ENCODE data around the gene NHSL1.

NHSL1 gene

GRCh38 chr6:138401960-138402837 lies 97.1 kb downstream of the NHSL1 start:
- DNase-seq (ENCODE audit: low read depth in 2 of 2), result no peak

DNA sequence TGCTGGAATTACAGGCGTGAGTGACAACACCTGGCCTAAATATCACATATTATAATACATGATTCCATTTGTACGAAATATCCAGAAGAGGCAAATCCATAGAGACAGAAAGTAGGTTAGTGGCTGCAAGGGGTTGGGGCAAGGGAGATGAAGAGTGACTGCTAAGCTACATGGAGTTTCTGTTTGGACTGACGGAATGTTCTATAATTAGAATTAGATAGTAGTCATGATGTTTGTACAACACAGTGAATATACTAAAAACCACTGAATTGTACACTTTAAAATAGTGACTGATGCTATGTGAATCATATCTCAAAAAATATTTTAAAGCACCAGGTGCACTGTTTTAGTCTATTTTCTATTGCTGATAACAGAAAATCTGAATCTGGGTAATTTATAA lies 99.0 kb downstream of the NHSL1 start:
- no peak for DNase-seq (ENCODE audit: low read depth in 2 of 2)

GRCh38 chr6:138397128-138398122 lies 101.9 kb downstream of the NHSL1 start:
- no peak for DNase-seq (ENCODE audit: low read depth in 2 of 2)

GRCh38 chr6:138396709-138397108 lies 102.6 kb downstream of the NHSL1 start:
- no peak for DNase-seq (ENCODE audit: low read depth in 2 of 2)

DNA sequence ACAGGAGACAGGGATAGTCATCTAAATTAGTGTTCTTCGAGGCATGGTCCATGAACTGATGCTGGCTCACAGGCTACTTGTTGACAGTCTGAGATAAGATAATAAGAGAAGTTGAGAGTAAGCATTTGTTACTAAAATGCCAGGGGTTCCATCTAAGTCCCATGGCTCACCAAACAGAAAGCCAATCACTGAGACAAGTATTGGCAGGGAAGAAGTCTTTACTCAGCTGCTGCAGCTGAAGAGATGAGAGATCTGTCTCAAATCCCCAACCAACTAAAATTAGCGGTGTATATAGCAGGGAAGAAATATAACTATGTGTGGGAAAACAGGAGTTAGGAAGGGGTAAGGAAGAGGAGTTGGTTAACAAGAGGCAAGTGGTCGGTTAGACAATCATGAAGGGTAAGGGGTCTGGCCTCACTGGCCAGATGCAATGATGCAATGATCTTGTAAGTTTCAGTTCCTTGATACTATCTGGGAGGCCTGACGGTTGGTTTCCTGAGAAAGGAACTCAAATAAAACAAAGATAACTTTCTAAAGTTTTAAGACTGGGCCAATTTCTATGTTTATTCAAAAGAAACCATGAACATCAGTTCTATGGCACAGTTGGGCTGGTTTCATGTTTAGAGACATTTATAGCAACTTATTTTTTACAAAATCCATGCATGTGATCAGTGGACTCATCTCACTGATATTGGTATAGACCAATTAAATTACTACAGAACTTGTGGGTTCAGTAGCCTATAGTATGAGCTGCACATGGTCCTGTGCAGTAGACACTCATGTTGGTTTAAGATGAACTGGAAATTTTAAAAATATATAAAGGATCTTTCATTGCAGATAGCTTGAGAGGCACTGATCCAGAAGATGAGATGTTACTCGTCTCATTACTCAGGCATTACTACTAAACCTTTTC lies 105.2 kb downstream of the NHSL1 start:
- no peak for DNase-seq (ENCODE audit: low read depth in 2 of 2)

DNA sequence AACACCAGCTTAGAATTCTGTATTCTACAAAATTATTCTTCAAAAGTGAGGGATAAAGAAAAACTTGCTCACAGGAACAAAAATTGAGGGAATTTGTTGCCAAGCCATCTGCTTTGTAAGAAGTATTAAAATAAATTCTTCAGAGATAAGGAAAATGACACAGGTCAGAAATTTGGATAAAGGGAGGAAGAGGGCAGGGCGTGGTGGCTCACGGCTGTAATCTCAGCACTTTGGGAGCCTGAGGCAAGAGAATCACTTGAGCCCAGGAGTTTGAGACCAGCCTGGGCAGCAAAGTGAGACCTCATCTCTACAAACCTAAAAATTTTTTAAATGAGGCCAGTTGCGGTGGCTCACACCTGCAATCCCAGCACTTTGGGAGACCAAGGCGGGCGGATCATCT lies 109.7 kb downstream of the NHSL1 start:
- DNase-seq (ENCODE audit: low read depth in 2 of 2), result no peak

DNA sequence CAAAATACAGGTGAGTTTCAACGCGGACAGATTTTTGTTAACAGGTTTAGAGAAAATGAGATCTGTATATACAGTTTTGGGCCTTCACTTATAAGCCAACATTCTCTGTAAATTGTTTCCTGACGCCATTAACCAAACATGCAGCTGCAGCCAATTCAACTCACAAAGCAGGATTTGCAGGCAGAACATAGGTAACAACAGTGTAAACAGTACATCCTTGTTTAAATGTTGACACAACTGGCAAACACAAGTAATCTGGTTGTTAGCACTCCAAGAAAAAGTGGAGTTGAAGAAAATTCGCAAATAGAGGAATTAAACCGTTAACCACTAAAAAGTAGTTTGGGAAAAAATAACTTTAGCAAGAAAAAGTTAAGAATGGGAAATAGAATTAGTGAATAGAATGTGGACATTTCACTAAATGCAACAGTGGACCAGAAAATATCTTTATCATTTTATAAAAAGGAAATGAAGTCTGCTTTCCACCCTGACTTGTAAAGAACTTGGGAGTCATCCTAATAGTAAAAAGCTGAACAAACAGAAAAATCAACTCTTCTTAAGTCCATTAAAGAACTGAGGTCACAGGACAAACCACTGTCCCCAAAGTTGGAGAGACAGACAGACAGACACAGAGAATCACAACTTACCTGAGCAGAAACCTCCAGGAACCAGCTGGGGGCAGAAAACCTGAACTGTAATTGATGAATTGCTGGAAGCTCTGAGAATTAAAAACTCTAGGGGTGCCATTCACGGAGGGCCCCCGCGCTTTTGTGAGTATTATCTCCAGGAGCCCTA lies 111.5 kb downstream of the NHSL1 start:
- no peak for DNase-seq (ENCODE audit: low read depth in 2 of 2)

- DNase-seq (ENCODE audit: low read depth in 2 of 2), result no peak
These were observed 112.4 kb downstream of the NHSL1 start for GRCh38 chr6:138386897-138387296.

DNA sequence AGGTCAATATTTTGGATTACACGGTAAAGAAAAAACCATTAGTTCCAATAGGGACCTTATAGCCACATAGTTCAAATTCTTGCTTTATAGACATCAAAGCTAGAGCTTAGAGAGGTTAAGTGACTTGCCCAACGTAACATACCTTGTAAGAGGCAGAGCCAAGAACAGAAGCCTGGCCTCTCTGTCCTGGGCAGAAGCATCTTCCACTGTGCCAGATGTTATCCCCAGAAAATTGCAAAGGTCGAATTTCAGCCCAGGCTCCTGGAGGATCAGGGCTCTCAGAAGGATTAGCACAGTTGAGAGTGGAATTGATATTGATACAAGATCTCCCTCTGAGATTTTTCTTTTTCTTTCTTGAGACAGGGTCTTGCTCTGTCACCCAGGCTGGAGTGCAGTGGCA lies 115.5 kb downstream of the NHSL1 start:
- no peak for DNase-seq (ENCODE audit: low read depth in 2 of 2)

- DNase-seq (ENCODE audit: low read depth in 2 of 2), result no peak
These were observed 116.6 kb downstream of the NHSL1 start for GRCh38 chr6:138382498-138383265.

- no peak for DNase-seq (ENCODE audit: low read depth in 2 of 2)
These were observed 120.8 kb downstream of the NHSL1 start for GRCh38 chr6:138378463-138378862.

GRCh38 chr6:138377844-138378243 lies 121.5 kb downstream of the NHSL1 start, which contains the start of gene SMIM28:
Gene SMIM28, plus strand, starts transcription at chr6:138377905. Its CDS starts 168 bp downstream, at chr6:138378073.
- DNase-seq (ENCODE audit: low read depth in 2 of 2), result no peak

DNA sequence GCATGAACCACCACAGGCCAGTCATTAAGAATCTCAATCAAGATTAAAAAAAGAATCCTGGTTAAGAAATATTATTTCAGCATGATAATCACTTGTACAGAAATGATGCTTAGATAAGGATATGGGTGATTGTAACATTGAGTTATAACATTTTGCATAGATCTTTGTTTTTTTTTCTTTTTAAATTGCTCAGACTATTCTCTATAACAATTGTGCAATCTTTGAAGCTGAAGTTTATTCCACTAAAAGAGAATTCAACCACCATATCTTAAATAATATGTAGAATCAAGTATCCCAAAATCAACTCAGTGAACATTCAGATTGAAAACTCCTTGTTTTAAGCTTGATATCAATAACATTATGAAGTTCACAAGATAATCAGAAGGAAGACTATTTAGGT lies 122.3 kb downstream of the NHSL1 start:
- no peak for DNase-seq (ENCODE audit: low read depth in 2 of 2)

GRCh38 chr6:138374815-138375214 lies 124.5 kb downstream of the NHSL1 start:
- no peak for DNase-seq (ENCODE audit: low read depth in 2 of 2)

DNA sequence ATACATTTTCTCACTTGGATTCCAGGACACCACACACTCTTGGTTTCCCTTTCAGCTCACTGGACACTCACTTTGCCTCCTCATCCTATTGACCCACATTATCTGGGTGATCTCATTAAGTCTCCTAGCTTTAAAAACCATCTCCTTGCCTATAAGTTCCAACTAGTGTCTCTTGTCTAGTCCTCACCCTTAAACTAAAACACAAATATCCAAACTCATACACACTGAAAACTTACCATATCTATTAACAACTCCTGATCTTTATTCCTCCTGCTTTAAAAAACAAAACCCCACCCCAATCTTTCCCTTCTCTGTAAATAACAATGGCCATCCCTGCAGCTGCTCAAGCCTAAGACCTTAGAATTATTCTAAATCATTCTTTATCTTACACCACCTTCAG lies 125.1 kb downstream of the NHSL1 start:
- DNase-seq (ENCODE audit: low read depth in 2 of 2), result no peak

- no peak for DNase-seq (ENCODE audit: low read depth in 2 of 2)
These were observed 126.4 kb downstream of the NHSL1 start for GRCh38 chr6:138372711-138373463.
